IMR-90 (cell line): ENCODE data around the gene PDGFC. TPM values are rescaled to one million over a fixed set of nuclear protein-coding genes. Genes with fewer than 3 reads are reported as not detected.
A peak's percentile ranks its signal among the peaks of the same experiment; 100 is the strongest.

Source experiments
- ATAC-seq: fragments of 200-7000 bp; cut with Tn5 transposase; 2 replicates; pipeline ENCODE4 v1.9.1; 2020; ENCODE audit warnings: low read depth, mild to moderate bottlenecking, moderate library complexity
- BruUV-seq: library from RNA; stranded (reverse); fragments of 400-500 nt; replicated peaks from 2 replicates; lab custom pipeline; 2021; lab: Mats Ljungman, UMichigan
- CTCF ChIA-PET: fragments of 300-600 bp; formaldehyde crosslinking; extraction: SDS; loops from one replicate; lab custom pipeline; 2021; ENCODE audit warnings: antibody characterized with exemption; lab: Yijun Ruan, JAX
- POLR2A ChIA-PET: fragments of 300-600 bp; sonication (Branson Sonifier 250); formaldehyde crosslinking; loops from one replicate; lab custom pipeline; 2022; ENCODE audit warnings: antibody characterized with exemption; ENCODE audit not compliant: unreplicated experiment; lab: Charles Lee
- DNase-seq: peaks from one replicate; pipeline ENCODE4 v3.0.0; 2013
- H2AFZ ChIP-seq: replicated peaks from 2 replicates; pipeline ENCODE3; 2013; ENCODE audit warnings: low read length, mild to moderate bottlenecking; ENCODE audit not compliant: poor library complexity
- H2AK5ac ChIP-seq: 2 replicates; pipeline ENCODE4 v1.6.1; 2013; ENCODE audit warnings: low read depth, low read length, inconsistent platforms
- H2AK9ac ChIP-seq: replicated peaks from 2 replicates; pipeline ENCODE3; 2013; ENCODE audit warnings: mild to moderate bottlenecking, low read depth, low read length, moderate library complexity; ENCODE audit not compliant: poor library complexity
- H2BK120ac ChIP-seq: 2 replicates; pipeline ENCODE4 v1.6.1; 2013; ENCODE audit warnings: low read depth, low read length, inconsistent platforms
- H2BK15ac ChIP-seq: 3 replicates; pipeline ENCODE4 v1.6.1; 2013; ENCODE audit warnings: low read depth, low read length, inconsistent platforms
- H2BK20ac ChIP-seq: 2 replicates; pipeline ENCODE4 v1.6.1; 2013; ENCODE audit warnings: low read depth, mild to moderate bottlenecking, inconsistent platforms, low read length, moderate library complexity
- H2BK5ac ChIP-seq: 2 replicates; pipeline ENCODE4 v1.6.1; 2013; ENCODE audit warnings: mild to moderate bottlenecking, low read depth, low read length, inconsistent platforms; ENCODE audit not compliant: poor library complexity, severe bottlenecking
- H3K14ac ChIP-seq: replicated peaks from 2 replicates; pipeline ENCODE4 v1.6.1; 2013; ENCODE audit warnings: low read depth, low read length, inconsistent platforms
- H3K18ac ChIP-seq: 2 replicates; pipeline ENCODE4 v1.6.1; 2013; ENCODE audit warnings: low read depth, low read length, control low read depth
- H3K23ac ChIP-seq: 2 replicates; pipeline ENCODE4 v1.6.1; 2013; ENCODE audit warnings: low read depth, low read length, inconsistent platforms
- H3K27ac ChIP-seq: 2 replicates; pipeline ENCODE4 v1.5.1; 2013; ENCODE audit warnings: mild to moderate bottlenecking, control low read depth, low read length; ENCODE audit not compliant: insufficient read depth
- H3K27me3 ChIP-seq: 2 replicates; pipeline ENCODE4 v1.6.1; 2013; ENCODE audit warnings: low read length; ENCODE audit not compliant: control insufficient read depth, insufficient read depth
- H3K36me3 ChIP-seq: 2 replicates; pipeline ENCODE4 v1.6.1; 2013; ENCODE audit warnings: low read length, mixed read lengths; ENCODE audit not compliant: control insufficient read depth, insufficient read depth
- H3K4ac ChIP-seq: 2 replicates; pipeline ENCODE4 v1.6.1; 2013; ENCODE audit warnings: low read depth, low read length, inconsistent platforms
- H3K4me1 ChIP-seq: 2 replicates; pipeline ENCODE4 v1.6.1; 2013; ENCODE audit warnings: low read length, mixed read lengths; ENCODE audit not compliant: control insufficient read depth, insufficient read depth
- H3K4me2 ChIP-seq: 2 replicates; pipeline ENCODE4 v1.6.1; 2013; ENCODE audit warnings: low read depth, mild to moderate bottlenecking, control low read depth, low read length, moderate library complexity
- H3K4me3 ChIP-seq: 2 replicates; pipeline ENCODE4 v1.5.1; 2013; ENCODE audit warnings: low read depth, mild to moderate bottlenecking, control low read depth, low read length, moderate library complexity; ENCODE audit not compliant: insufficient read depth
- H3K56ac ChIP-seq: 2 replicates; pipeline ENCODE4 v1.6.1; 2013; ENCODE audit warnings: low read length, inconsistent platforms; ENCODE audit not compliant: insufficient read depth; ENCODE audit errors: extremely low read depth
- H3K79me1 ChIP-seq, 2 experiments: 2 replicates each; pipeline ENCODE4 v1.6.1; 2013; ENCODE audit warnings: low read length in 2 of 2, inconsistent platforms in 1 of 2, low read depth in 1 of 2
- H3K9ac ChIP-seq: 2 replicates; pipeline ENCODE4 v1.6.1; 2013; ENCODE audit warnings: low read depth, low read length, control low read depth
- H3K9me1 ChIP-seq: 2 replicates; pipeline ENCODE4 v1.6.1; 2013; ENCODE audit warnings: low read length, inconsistent platforms; ENCODE audit not compliant: insufficient read depth
- H3K9me3 ChIP-seq: 2 replicates; pipeline ENCODE4 v1.6.1; 2013; ENCODE audit warnings: low read length; ENCODE audit not compliant: control insufficient read depth, insufficient read depth
- H4K20me1 ChIP-seq: 2 replicates; pipeline ENCODE4 v1.6.1; 2013; ENCODE audit warnings: low read length, inconsistent platforms; ENCODE audit not compliant: insufficient read depth
- H4K5ac ChIP-seq: 2 replicates; pipeline ENCODE4 v1.6.1; 2013; ENCODE audit warnings: mild to moderate bottlenecking, low read depth, low read length, control low read depth
- H4K8ac ChIP-seq, 2 experiments: 2 replicates each; pipeline ENCODE4 v1.6.1; 2013; ENCODE audit warnings: low read depth in 2 of 2, low read length in 2 of 2, control low read depth in 1 of 2, inconsistent platforms in 1 of 2
- H4K91ac ChIP-seq: 2 replicates; pipeline ENCODE4 v1.6.1; 2013; ENCODE audit warnings: low read depth, low read length, inconsistent platforms; ENCODE audit not compliant: insufficient read depth
- NFE2L2 ChIP-seq: fragments of 150-350 bp; IDR thresholded peaks from 2 replicates; pipeline ENCODE4 v1.6.1; 2016; ENCODE audit warnings: low read depth, mild to moderate bottlenecking, low read length
- RAD21 ChIP-seq: IDR thresholded peaks from 2 replicates; pipeline ENCODE4 v1.6.1; 2012; ENCODE audit warnings: low read length, improper control_type of control experiment
- RFX5 ChIP-seq: IDR thresholded peaks from 2 replicates; pipeline ENCODE4 v1.8.0; 2012; ENCODE audit warnings: low read depth, mild to moderate bottlenecking, low read length, moderate library complexity
- WGBS, 2 experiments: methylation state at CpG; one replicate each; pipeline versions ENCODE4 v1.1.5 to v1.1.7; 2013; ENCODE audit warnings: missing lambda C conversion rate in 2 of 2; ENCODE audit not compliant: insufficient read length in 1 of 2; ENCODE audit errors: extremely low coverage in 2 of 2; 5-methylcytosine and 5-hydroxymethylcytosine counted together
- dilution Hi-C: fragments of 300-500 bp; cut with HindIII; formaldehyde crosslinking; loops from one replicate; pipeline ENCODE4 v1.14.3; 2018; ENCODE audit warnings: low sequenced_read_pairs; ENCODE audit not compliant: unreplicated experiment
- in situ Hi-C: fragments of 300-500 bp; cut with MboI; formaldehyde crosslinking; loops from 3 replicates; pipeline ENCODE4 v1.14.3; 2019; ENCODE audit warnings: low sequenced_read_pairs, inconsistent platforms, mixed read lengths
- intact Hi-C: fragments of 100-400 bp; cut with micrococcal nuclease; formaldehyde crosslinking; loops from 2 replicates; pipeline ENCODE4 v1.10.0; 2022
- polyA plus RNA-seq, 3 experiments: library from polyadenylated mRNA; depleted of rRNA; stranded (reverse); fragments of >200 nt; gene quantifications; 2 replicates each; pipeline ENCODE4 v1.2.3, GENCODE V29; 2012; ENCODE audit warnings: low replicate concordance in 1 of 3
- total RNA-seq: library from RNA; depleted of rRNA; stranded (reverse); fragments of >200 nt; gene quantifications from 2 replicates; pipeline ENCODE4 v1.2.3, GENCODE V29; 2012
- TF ChIP-seq, protein P1 (sequence below): conservative IDR thresholded peaks from 2 replicates; pipeline ENCODE4 v1.5.1; 2012; ENCODE audit warnings: mild to moderate bottlenecking, low read depth, low read length, improper control_type of control experiment
- TF ChIP-seq, protein P2 (sequence below): fragments of 150-350 bp; IDR thresholded peaks from 2 replicates; pipeline ENCODE4 v1.6.1; 2017; ENCODE audit warnings: mild to moderate bottlenecking, antibody characterized with exemption, low read length, low read depth

PDGFC gene
- total and polyA plus RNA-seq, 2 of the 4 experiments (the other 2 are of a cell fraction): 19.8 to 90.7 TPM

DNA sequence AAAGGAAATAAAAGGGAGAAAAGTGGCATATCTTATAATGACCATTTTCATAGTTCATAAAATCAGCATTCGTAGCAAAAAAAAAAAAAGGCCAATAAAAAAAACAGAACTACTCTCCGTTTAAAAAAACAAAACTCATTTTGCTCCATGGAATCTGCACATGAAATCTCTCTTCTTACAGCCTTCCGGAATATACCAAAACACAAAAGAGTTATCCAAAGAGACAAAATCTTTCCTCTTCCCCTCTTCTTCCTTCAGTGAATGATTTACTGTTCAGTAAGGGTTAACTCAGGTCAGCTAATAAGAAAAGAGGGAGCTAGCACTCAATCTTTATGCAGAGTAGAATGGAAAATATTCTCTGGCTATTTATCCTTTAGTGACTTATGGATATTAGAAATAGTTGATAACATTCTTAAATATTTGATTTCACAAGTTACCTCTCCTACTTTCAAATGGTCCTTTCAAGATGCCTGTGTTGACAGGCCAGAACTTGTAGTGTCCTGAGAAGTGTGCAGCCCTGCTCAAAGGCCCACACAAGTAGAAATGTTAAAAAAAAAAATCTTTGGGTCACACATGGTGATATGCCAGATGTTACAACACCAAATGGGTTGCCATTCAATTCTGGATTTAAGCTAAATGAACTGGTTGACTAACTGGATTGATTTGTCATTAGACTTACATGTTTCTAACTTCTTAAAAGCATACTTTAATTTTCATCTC is 42.1 kb downstream of the PDGFC start:
- dilution Hi-C loops (no loop called here), in situ Hi-C loops (no loop called here), intact Hi-C loops (no loop called here)
- no peak overlapping the region for H2AFZ ChIP-seq
- H3K27ac ChIP-seq: no peak overlapping the region
- ATAC-seq (no peak), DNase-seq (no peak)
- no peak overlapping the region for H3K14ac ChIP-seq
- H2BK20ac ChIP-seq: no peak overlapping the region
- H2AK9ac ChIP-seq: no peak overlapping the region
- H2BK120ac ChIP-seq: no peak overlapping the region
- H3K79me1 ChIP-seq: peaks cover 19 to 49% of the 10 kb centered on the region in 2 experiments
- H3K9me3 ChIP-seq: peaks cover 4% of the 10 kb centered on the region
- H3K4ac ChIP-seq: peak overlapping the region; percentile 10; the same call in 1 of the 2 replicates
- H4K5ac ChIP-seq: no peak overlapping the region; the same call in 1 of the 2 replicates
- no peak overlapping the region for H3K9ac ChIP-seq
- no peak overlapping the region for H4K91ac ChIP-seq
- no peak overlapping the region for H2BK5ac ChIP-seq
- no peak overlapping the region for H3K4me3 ChIP-seq
- peaks cover 10% of the 10 kb centered on the region; the same call in 1 of the 2 replicates for H4K20me1 ChIP-seq
- H3K9me1 ChIP-seq: peaks cover 3% of the 10 kb centered on the region; the same call in 1 of the 2 replicates
- H3K27me3 ChIP-seq: no peaks in the 10 kb centered on the region
- H3K56ac ChIP-seq: no peak overlapping the region
- WGBS, 2 experiments: no CpG with 5 or more reads among the region's 3 CpGs
- H2AK5ac ChIP-seq: no peak overlapping the region; the same call in 1 of the 2 replicates
- no peak overlapping the region for H3K4me2 ChIP-seq
- no TSS peak for BruUV-seq
- TF ChIP-seq NFE2L2: no peak
- TF ChIP-seq RFX5: no peak
- no peak for TF ChIP-seq RAD21
- TF ChIP-seq, protein P1, sequence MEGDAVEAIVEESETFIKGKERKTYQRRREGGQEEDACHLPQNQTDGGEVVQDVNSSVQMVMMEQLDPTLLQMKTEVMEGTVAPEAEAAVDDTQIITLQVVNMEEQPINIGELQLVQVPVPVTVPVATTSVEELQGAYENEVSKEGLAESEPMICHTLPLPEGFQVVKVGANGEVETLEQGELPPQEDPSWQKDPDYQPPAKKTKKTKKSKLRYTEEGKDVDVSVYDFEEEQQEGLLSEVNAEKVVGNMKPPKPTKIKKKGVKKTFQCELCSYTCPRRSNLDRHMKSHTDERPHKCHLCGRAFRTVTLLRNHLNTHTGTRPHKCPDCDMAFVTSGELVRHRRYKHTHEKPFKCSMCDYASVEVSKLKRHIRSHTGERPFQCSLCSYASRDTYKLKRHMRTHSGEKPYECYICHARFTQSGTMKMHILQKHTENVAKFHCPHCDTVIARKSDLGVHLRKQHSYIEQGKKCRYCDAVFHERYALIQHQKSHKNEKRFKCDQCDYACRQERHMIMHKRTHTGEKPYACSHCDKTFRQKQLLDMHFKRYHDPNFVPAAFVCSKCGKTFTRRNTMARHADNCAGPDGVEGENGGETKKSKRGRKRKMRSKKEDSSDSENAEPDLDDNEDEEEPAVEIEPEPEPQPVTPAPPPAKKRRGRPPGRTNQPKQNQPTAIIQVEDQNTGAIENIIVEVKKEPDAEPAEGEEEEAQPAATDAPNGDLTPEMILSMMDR: no peak
- TF ChIP-seq, protein P2, sequence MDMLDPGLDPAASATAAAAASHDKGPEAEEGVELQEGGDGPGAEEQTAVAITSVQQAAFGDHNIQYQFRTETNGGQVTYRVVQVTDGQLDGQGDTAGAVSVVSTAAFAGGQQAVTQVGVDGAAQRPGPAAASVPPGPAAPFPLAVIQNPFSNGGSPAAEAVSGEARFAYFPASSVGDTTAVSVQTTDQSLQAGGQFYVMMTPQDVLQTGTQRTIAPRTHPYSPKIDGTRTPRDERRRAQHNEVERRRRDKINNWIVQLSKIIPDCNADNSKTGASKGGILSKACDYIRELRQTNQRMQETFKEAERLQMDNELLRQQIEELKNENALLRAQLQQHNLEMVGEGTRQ: no peak
- no peak overlapping the region; a peak in 1 of 4 replicates for H4K8ac ChIP-seq
- 0 out of 2 replicates have a peak overlapping the region, but pooled peaks have one; percentile 12 for H3K18ac ChIP-seq
- CTCF ChIA-PET: no interaction called here
- H3K23ac ChIP-seq: no peak overlapping the region
- H2BK15ac ChIP-seq: no peak overlapping the region
- H3K4me1 ChIP-seq: peaks cover 9% of the 10 kb centered on the region
- POLR2A ChIA-PET: no interaction called here
- no peaks in the 10 kb centered on the region for H3K36me3 ChIP-seq
